Measurements from ENCODE around the gene TNIP2.

Gene TNIP2

GRCh38 chr4:2755821-2756690 is at the start of gene TNIP2:
TSS of gene TNIP2 (minus strand) at chr4:2756336. CDS start at chr4:2756289, 47 bp downstream.
- Histone ChIP-seq H3K36me3 (ENCODE audit: insufficient read depth, low read length) (no peaks in the 10 kb centered on the region), H3K9me3 (ENCODE audit: low read depth, low read length) (no peaks in the 10 kb centered on the region), H3K27ac (no peak within 1 kb of the TSS), H3K9ac (ENCODE audit: insufficient read length) (peak within 1 kb of the TSS; percentile 76), H3K4me3 (peak within 1 kb of the TSS; percentile 91)
- no peak for DNase-seq (ENCODE audit: low read depth, low spot score)
- no peak for TF ChIP-seq POLR2AphosphoS5 (IDR thresholded peaks at IDR 0.05; ENCODE audit: borderline replicate concordance, low read depth, low read length)
- no peak for TF ChIP-seq FOXP2 (optimal IDR thresholded peaks at IDR 0.05; ENCODE audit: control extremely low read depth, extremely low read length, insufficient read depth)
- no peak for TF ChIP-seq EZH2 (IDR thresholded peaks at IDR 0.05)

- no peaks in the 10 kb centered on the region for H3K9me3 ChIP-seq (ENCODE audit: low read depth, low read length)
- no peak overlapping the region for H3K9ac ChIP-seq (ENCODE audit: insufficient read length)
- DNase-seq (ENCODE audit: low read depth, low spot score), result no peak
- no peaks in the 10 kb centered on the region for H3K36me3 ChIP-seq (ENCODE audit: insufficient read depth, low read length)
- H3K27ac ChIP-seq, result no peak overlapping the region
- TF ChIP-seq POLR2AphosphoS5 (IDR thresholded peaks at IDR 0.05; ENCODE audit: borderline replicate concordance, low read depth, low read length), result no peak
- no peak for TF ChIP-seq EZH2 (IDR thresholded peaks at IDR 0.05)
- TF ChIP-seq FOXP2 (optimal IDR thresholded peaks at IDR 0.05; ENCODE audit: control extremely low read depth, extremely low read length, insufficient read depth), result no peak
- no peak overlapping the region for H3K4me3 ChIP-seq
These were observed 48.9 kb upstream of the TNIP2 start for GRCh38 chr4:2804973-2805501.

DNA sequence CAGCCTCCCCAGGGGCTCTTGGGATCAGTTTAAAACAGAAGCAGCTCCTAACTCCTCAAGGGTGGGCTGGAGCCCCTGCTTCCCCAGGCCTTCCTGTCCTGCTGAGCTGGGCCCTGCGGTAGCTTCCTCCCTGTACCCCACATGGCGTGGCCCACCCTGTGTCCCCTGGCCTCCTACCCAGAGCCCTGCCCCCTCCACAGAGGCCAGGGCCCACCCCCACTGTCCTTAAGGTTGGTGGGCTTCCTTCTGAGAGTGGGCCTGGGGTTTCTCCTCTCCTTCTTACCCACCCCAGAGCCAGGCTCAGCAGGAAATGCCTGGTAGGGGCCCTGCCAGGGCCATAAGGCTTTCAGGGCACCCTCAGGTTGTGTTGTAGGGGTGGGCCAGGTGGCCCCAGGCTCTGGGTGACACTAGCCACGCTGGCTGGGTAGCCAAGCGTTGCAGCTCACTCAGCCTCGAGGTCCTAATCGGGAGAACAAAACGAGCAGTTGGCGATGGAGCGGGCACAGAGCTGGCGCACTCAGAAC is 48.4 kb upstream of the TNIP2 start:
- no peaks in the 10 kb centered on the region for H3K9me3 ChIP-seq (ENCODE audit: low read depth, low read length)
- no peak for DNase-seq (ENCODE audit: low read depth, low spot score)
- H3K4me3 ChIP-seq, result no peak overlapping the region
- H3K27ac ChIP-seq, result no peak overlapping the region
- TF ChIP-seq POLR2AphosphoS5 (IDR thresholded peaks at IDR 0.05; ENCODE audit: borderline replicate concordance, low read depth, low read length), result no peak
- TF ChIP-seq EZH2 (IDR thresholded peaks at IDR 0.05), result no peak
- TF ChIP-seq FOXP2 (optimal IDR thresholded peaks at IDR 0.05; ENCODE audit: control extremely low read depth, extremely low read length, insufficient read depth), result no peak
- H3K36me3 ChIP-seq (ENCODE audit: insufficient read depth, low read length), result no peaks in the 10 kb centered on the region
- no peak overlapping the region for H3K9ac ChIP-seq (ENCODE audit: insufficient read length)

- TF ChIP-seq EZH2 (IDR thresholded peaks at IDR 0.05) (no peak), FOXP2 (optimal IDR thresholded peaks at IDR 0.05; ENCODE audit: control extremely low read depth, extremely low read length, insufficient read depth) (no peak), POLR2AphosphoS5 (IDR thresholded peaks at IDR 0.05; ENCODE audit: borderline replicate concordance, low read depth, low read length) (no peak)
- Histone ChIP-seq H3K36me3 (ENCODE audit: insufficient read depth, low read length) (no peaks in the 10 kb centered on the region), H3K27ac (no peak overlapping the region), H3K9me3 (ENCODE audit: low read depth, low read length) (no peaks in the 10 kb centered on the region), H3K4me3 (no peak overlapping the region), H3K9ac (ENCODE audit: insufficient read length) (no peak overlapping the region)
- no peak for DNase-seq (ENCODE audit: low read depth, low spot score)
These were observed 47.7 kb upstream of the TNIP2 start for GRCh38 chr4:2803624-2804448.

DNA sequence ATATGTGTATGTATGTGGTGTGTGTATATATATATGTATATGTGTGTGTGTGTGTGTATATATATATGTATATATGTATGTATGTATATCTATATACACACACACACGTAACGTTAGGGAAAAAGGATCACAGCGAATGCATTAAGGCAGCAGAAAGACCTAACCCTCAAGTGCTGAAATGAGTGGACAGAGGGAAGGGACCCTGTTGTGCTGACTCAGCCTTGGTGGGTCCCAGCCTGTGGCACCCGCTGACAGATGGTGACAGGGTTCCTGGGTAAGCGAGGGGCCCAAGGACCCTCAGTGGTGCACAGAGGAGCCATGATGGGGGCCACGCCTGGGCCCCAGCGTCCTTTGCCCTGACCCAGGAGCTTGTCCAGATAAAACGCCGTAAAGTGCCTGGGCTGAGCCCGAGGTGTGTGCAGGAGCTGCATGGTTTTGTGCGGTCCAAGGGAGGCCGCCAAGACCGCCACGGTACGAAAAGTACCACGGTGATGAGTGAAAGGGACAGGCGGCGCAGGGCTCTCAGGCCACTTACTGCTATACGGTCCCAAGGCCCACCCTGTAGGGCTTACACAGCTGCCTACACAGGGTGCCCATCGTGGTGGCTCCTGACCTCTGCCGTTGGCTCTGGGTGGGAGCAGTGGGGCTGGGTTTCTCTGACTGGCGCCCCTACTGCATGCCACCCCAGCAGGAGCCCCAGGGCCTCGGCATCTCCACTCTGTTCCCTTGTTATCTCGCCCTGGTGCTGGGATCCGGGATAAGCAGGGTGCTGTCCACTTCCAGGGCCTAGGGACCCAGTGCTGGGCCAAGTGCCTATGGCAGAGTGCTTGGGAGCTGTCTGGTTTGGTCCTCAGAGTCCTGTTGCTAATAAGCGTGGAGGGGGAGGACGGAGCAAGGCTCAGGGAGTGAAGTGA is 46.7 kb upstream of the TNIP2 start:
- H3K4me3 ChIP-seq, result no peak overlapping the region
- H3K9ac ChIP-seq (ENCODE audit: insufficient read length), result no peak overlapping the region
- no peaks in the 10 kb centered on the region for H3K36me3 ChIP-seq (ENCODE audit: insufficient read depth, low read length)
- H3K27ac ChIP-seq, result no peak overlapping the region
- no peaks in the 10 kb centered on the region for H3K9me3 ChIP-seq (ENCODE audit: low read depth, low read length)
- DNase-seq (ENCODE audit: low read depth, low spot score), result no peak
- TF ChIP-seq EZH2 (IDR thresholded peaks at IDR 0.05) (no peak), POLR2AphosphoS5 (IDR thresholded peaks at IDR 0.05; ENCODE audit: borderline replicate concordance, low read depth, low read length) (no peak), FOXP2 (optimal IDR thresholded peaks at IDR 0.05; ENCODE audit: control extremely low read depth, extremely low read length, insufficient read depth) (no peak)

DNA sequence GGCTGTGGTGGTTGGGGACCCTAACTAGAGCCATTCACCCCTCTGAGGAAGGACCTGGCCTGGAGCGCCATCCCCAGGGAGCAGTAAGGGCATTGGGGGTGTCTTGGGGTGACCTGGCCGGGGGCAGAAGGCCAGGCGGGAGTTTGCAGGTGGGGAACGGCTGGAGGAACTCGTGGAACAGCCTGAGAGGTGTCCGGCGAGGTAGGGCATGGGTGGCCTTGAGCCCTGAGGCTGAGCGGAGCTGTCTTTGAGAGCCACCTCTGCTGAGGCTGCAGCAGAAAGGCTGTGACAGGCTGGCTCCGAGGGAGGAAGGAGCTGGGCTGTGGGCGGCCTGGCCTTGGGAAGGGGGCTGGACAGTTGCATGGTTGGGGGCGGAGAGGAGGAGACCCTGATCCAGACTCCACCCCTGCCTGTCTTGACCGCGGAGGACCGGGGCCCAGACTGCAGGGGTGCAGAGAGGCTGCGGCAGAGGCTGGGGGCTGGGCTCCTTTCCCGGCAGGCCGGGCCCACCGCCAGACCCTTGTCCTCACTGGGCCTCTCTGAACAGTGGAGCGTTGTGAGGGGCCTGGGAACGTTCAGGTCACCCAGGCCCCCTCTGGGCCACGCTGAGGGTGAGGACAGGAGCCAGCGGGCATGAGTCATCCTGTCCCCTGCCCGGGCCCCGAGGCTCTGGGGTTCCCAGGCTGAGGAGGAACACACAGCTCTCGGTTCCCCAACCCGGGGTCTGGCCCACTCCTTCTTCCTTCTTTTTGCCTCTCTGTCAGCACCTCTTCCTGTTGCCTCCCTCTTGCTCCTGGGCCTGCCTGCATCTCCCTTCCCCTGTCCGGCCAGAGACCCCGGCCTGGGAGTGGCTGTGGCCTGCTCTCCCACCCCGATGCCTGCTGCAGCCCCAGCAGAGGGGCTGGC is 44.8 kb upstream of the TNIP2 start:
- H3K27ac ChIP-seq, result peak overlapping the region; percentile 60; the same call in 1 of the 2 replicates
- no peaks in the 10 kb centered on the region for H3K9me3 ChIP-seq (ENCODE audit: low read depth, low read length)
- TF ChIP-seq EZH2 (IDR thresholded peaks at IDR 0.05) (no peak), POLR2AphosphoS5 (IDR thresholded peaks at IDR 0.05; ENCODE audit: borderline replicate concordance, low read depth, low read length) (no peak), FOXP2 (optimal IDR thresholded peaks at IDR 0.05; ENCODE audit: control extremely low read depth, extremely low read length, insufficient read depth) (no peak)
- no peak for DNase-seq (ENCODE audit: low read depth, low spot score)
- no peak overlapping the region for H3K4me3 ChIP-seq
- H3K9ac ChIP-seq (ENCODE audit: insufficient read length), result no peak overlapping the region
- no peaks in the 10 kb centered on the region for H3K36me3 ChIP-seq (ENCODE audit: insufficient read depth, low read length)
